Transverse colon (tissue), 4 donors: ENCODE measurements around the gene BET1L. TPM values are rescaled to one million over a fixed set of nuclear protein-coding genes. Genes with fewer than 3 reads are reported as not detected.
"Not testable (repeated sequence)": the region's sequence is repeated elsewhere in the genome, so short reads cannot be mapped to it uniquely, and the experiment has no call there.

Experiments used
- DNase-seq: peaks from one replicate; pipeline ENCODE4 v3.0.0-alpha.2; 2019
- H3K27ac ChIP-seq, 4 donors: fragments of 200-600 bp; sonication (generic); 2 replicates each; pipeline ENCODE4 v1.5.1; 2016 to 2018; ENCODE audit warnings: inconsistent platforms in 4 of 4
- H3K27me3 ChIP-seq: fragments of 200-600 bp; sonication (generic); 2 replicates; pipeline ENCODE4 v1.5.1; 2017; ENCODE audit warnings: inconsistent platforms
- H3K36me3 ChIP-seq, 4 donors: fragments of 200-600 bp; sonication (generic); 2 replicates each; pipeline ENCODE4 v1.5.1; 2017 to 2019; ENCODE audit warnings: inconsistent platforms in 4 of 4
- H3K4me1 ChIP-seq, 4 donors: fragments of 200-600 bp; sonication (generic); 2 replicates each; pipeline ENCODE4 v1.5.1; 2017 to 2020; ENCODE audit warnings: inconsistent platforms in 4 of 4
- H3K4me3 ChIP-seq, 4 donors: fragments of 200-600 bp; sonication (generic); 1 replicate in 1 of 4; 2 replicates in 3 of 4; pipeline versions ENCODE4 v1.5.1 to v1.6.1; 2017 to 2019; ENCODE audit warnings: inconsistent platforms in 4 of 4
- H3K9me3 ChIP-seq, 2 donors: fragments of 200-600 bp; sonication (generic); 2 replicates each; pipeline ENCODE4 v1.5.1; 2017 to 2019; ENCODE audit warnings: inconsistent platforms in 2 of 2
- EP300 ChIP-seq: sonication (generic); formaldehyde crosslinking; IDR thresholded peaks from one replicate; pipeline ENCODE4 v1.6.1; 2017; ENCODE audit warnings: antibody characterized with exemption, low read depth
- POLR2A ChIP-seq: fragments of 450-650 bp; IDR thresholded peaks from one replicate; pipeline ENCODE4 v1.6.1; 2016; ENCODE audit warnings: antibody characterized with exemption, mild to moderate bottlenecking, moderate library complexity
- POLR2AphosphoS5 ChIP-seq, 3 donors: sonication (generic); formaldehyde crosslinking; IDR thresholded peaks; one replicate each; pipeline ENCODE4 v1.6.1; 2016; ENCODE audit warnings: antibody characterized with exemption in 3 of 3
- WGBS, 2 donors: methylation state at CpG; one replicate each; pipeline ENCODE4 v1.1.5; 2018; ENCODE audit warnings: low coverage in 1 of 2; 5-methylcytosine and 5-hydroxymethylcytosine counted together
- in situ Hi-C, 4 donors: fragments of 200-750 bp; cut with MboI; loops; one replicate each; pipeline versions ENCODE4 v1.15.0 to v1.15.1; 2017; ENCODE audit warnings: low sequenced_read_pairs in 3 of 4, low pct_ligation_motif_present in 1 of 4, low pct_unique_long_range_greater_than_20kb in 1 of 4
- intact Hi-C: fragments of 100-400 bp; cut with DNase I; formaldehyde crosslinking; loops from one replicate; pipeline ENCODE4 v1.15.1; 2023; ENCODE audit warnings: low total_unique reads
- total RNA-seq, 4 donors: library from RNA; depleted of rRNA; stranded (reverse); fragments of >200 nt; gene quantifications; one replicate each; pipeline ENCODE4 v1.1.0, GENCODE V29; 2016
- TF ChIP-seq, protein P1 (sequence below), 5 experiments: fragments of 200-600 bp in 3 of 5; fragments of 450-650 bp in 2 of 5; sonication (generic) in 3 of 5; IDR thresholded peaks; 1 replicate in 2 of 5; 2 replicates in 3 of 5; pipeline ENCODE4 v1.5.1; 2016 to 2017; ENCODE audit warnings: antibody characterized with exemption in 5 of 5, inconsistent platforms in 3 of 5, mild to moderate bottlenecking in 2 of 5, moderate library complexity in 1 of 5

Gene BET1L
- total RNA-seq, 4 donors from 2014 or later: 31.8 to 111 (median 36.6) TPM

DNA sequence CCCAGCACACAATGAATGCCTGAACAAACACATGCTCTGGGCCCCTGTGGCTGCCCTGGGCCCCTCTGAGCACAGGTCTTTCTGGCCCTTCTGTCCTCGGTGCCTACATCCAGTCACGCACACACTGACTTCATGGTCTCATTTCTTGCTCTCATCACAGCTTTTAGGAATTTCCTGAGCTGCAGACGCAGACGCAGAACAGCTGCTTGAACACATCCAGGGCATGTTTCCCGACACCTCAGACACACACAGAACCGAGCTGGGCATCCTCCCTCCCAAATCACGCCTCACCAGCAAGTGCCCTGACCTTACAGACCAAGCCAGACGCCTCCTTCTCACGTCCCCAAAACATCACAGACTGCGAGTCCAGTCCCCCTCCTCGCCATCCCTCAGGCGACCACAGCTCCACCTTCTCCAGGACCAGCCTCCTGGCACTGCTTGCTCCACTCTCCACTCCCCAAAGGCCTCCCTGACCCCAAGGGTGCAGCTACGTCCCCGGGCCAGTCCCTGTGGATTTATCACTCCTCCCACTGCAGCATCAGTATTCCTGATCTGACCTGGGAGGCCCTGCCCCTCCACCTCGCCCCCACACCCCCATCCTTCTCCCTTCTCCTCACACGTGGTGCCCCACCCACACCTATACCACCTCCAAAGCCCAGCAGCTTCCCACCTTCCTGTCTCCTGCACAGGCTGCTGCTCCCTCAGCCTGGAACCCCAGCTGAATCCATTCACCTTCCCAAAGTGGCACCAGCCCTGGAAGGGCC is 16.0 kb upstream of the BET1L start:
- Histone ChIP-seq H3K27me3 (no peaks in the 10 kb centered on the region), H3K27ac (no peak overlapping the region), H3K4me3 (no peak overlapping the region), H3K9me3 (no peaks in the 10 kb centered on the region), H3K4me1 (no peaks in the 10 kb centered on the region), H3K36me3 (no peaks in the 10 kb centered on the region)
- in situ Hi-C loops (no loop called here), intact Hi-C loops (no loop called here)
- WGBS, 2 donors: 87 to 91% methylated on average over 7 to 16 of the region's 16 CpGs
- TF ChIP-seq POLR2AphosphoS5 (IDR thresholded peaks at IDR 0.05): no peak
- TF ChIP-seq EP300: no peak
- TF ChIP-seq, protein P1, sequence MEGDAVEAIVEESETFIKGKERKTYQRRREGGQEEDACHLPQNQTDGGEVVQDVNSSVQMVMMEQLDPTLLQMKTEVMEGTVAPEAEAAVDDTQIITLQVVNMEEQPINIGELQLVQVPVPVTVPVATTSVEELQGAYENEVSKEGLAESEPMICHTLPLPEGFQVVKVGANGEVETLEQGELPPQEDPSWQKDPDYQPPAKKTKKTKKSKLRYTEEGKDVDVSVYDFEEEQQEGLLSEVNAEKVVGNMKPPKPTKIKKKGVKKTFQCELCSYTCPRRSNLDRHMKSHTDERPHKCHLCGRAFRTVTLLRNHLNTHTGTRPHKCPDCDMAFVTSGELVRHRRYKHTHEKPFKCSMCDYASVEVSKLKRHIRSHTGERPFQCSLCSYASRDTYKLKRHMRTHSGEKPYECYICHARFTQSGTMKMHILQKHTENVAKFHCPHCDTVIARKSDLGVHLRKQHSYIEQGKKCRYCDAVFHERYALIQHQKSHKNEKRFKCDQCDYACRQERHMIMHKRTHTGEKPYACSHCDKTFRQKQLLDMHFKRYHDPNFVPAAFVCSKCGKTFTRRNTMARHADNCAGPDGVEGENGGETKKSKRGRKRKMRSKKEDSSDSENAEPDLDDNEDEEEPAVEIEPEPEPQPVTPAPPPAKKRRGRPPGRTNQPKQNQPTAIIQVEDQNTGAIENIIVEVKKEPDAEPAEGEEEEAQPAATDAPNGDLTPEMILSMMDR (IDR thresholded peaks at IDR 0.05): no peak
- TF ChIP-seq POLR2A: no peak
- no peak for DNase-seq

DNA sequence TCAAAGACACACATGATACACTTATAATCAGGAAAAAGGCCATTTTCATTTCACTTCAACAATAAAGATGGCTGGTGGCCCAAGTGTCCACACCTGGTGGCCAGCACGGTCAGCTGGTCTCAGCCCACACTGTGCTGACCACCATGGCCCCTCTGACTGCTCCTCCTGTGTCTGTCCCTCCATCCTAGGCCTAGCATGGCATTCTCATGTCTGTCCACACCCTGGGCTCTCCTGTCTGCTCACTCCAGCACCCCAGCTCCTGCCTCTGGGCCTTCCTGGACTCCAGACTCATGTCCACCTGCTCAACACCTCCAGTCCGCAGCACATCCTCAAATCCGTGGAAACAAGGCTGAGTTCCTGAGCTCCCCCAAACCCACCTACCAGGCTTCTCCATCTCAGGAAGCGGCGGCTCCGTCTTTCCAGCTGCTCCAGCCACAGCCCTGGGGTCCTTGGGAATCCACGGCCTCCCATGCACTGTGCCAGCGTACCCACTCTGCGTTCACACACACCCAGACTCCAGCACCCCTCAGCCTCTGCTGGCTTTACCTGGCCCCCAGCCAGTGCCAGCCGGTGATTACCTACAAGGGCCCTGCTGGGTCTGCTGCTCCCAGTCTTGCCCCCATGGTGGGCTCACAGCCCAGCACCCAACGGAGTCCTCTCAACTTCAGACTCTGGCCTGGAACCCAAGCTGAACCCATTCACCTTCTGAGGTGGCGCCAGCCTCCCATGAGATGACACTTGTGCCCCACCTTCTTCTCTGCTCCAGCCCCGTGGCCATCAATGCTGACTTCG is 15.0 kb upstream of the BET1L start:
- intact Hi-C loops: no loop called here
- in situ Hi-C loops: no loop called here
- Histone ChIP-seq H3K36me3 (no peaks in the 10 kb centered on the region), H3K4me1 (no peaks in the 10 kb centered on the region), H3K4me3 (no peak overlapping the region), H3K27me3 (no peaks in the 10 kb centered on the region), H3K27ac (no peak overlapping the region), H3K9me3 (no peaks in the 10 kb centered on the region)
- no peak for TF ChIP-seq POLR2AphosphoS5 (IDR thresholded peaks at IDR 0.05)
- TF ChIP-seq, protein P1 (IDR thresholded peaks at IDR 0.05): no peak
- TF ChIP-seq POLR2A: no peak
- no peak for TF ChIP-seq EP300
- 92 to 94% methylated on average over 9 to 14 of the region's 14 CpGs for WGBS, 2 donors
- DNase-seq: no peak

DNA sequence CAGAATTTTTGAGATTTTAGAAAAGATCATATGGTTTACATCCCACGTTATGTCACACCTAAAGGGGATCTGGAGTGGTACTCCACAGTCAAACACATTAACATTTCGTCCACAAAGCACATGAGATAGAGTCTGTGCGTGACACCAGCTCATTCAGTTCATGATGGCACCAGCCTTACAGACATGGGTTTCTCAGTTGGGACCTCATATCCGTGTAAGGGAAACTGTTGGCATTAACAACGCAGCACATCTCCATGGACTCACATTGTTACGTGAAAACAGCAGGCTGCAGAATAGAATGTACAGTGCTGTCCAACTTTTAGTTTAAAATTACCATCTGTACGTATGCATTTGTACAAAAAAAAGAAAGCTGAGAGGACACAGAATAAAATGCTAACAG is 14.3 kb upstream of the BET1L start:
- Histone ChIP-seq H3K4me3 (no peak overlapping the region), H3K9me3 (no peaks in the 10 kb centered on the region), H3K4me1 (no peaks in the 10 kb centered on the region), H3K36me3 (no peaks in the 10 kb centered on the region), H3K27ac (no peak overlapping the region), H3K27me3 (no peaks in the 10 kb centered on the region)
- in situ Hi-C loops (no loop called here), intact Hi-C loops (no loop called here)
- TF ChIP-seq POLR2A: no peak
- TF ChIP-seq EP300: no peak
- no peak for TF ChIP-seq POLR2AphosphoS5 (IDR thresholded peaks at IDR 0.05)
- TF ChIP-seq, protein P1 (IDR thresholded peaks at IDR 0.05): no peak
- 88 to 90% methylated on average over 2 to 7 of the region's 7 CpGs for WGBS, 2 donors
- no peak for DNase-seq

DNA sequence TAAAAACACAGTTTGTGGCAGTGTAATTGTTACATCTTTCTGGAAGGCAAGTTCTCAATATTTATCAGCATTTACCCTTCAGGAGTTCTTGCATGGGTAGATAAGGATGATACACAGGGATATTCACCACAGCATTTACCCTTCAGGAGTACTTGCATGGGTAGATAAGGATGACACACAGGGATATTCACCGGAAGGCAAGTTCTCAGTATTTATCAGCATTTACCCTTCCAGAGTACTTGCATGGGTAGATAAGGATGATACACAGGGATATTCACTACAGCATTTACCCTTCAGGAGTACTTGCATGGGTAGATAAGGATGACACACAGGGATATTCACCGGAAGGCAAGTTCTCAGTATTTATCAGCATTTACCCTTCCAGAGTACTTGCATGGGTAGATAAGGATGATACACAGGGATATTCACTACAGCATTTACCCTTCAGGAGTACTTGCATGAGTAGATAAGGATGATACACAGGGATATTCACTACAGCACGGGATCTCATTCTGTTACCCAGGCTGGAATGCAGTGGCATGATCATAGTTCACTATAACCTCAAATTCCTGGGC is 13.5 kb upstream of the BET1L start:
- H3K4me1 ChIP-seq, in situ Hi-C loops, intact Hi-C loops, H3K27me3 ChIP-seq, H3K36me3 ChIP-seq, H3K9me3 ChIP-seq, H3K27ac ChIP-seq, H3K4me3 ChIP-seq, DNase-seq: not testable (repeated sequence)
- 93 to 100% methylated on average over 1 to 3 of the region's 3 CpGs for WGBS, 2 donors
